HCT116 (cell line): Measurements from ENCODE around the gene SMIM28.

Experiments used
- ELF1 ChIP-seq: IDR thresholded peaks from 2 replicates; pipeline ENCODE4 v1.6.1; 2012; ENCODE audit warnings: low read depth, borderline replicate concordance
- EZH2 ChIP-seq: fragments of 200-600 bp; sonication (generic); IDR thresholded peaks from 2 replicates; pipeline ENCODE4 v1.6.1; 2017; ENCODE audit warnings: antibody characterized with exemption, mixed run types
- EZH2phosphoT487 ChIP-seq: fragments of 200-600 bp; IDR thresholded peaks from 2 replicates; pipeline ENCODE4 v1.6.1; 2018; ENCODE audit warnings: antibody characterized with exemption, borderline replicate concordance
- POLR2A ChIP-seq: IDR thresholded peaks from 2 replicates; pipeline ENCODE4 v1.7.0; 2011; ENCODE audit warnings: borderline replicate concordance; ENCODE audit not compliant: insufficient read depth, insufficient read length; ENCODE audit errors: extremely low read depth
- RAD21 ChIP-seq: IDR thresholded peaks from 2 replicates; pipeline ENCODE4 v1.6.1; 2012; ENCODE audit warnings: low read depth, mild to moderate bottlenecking
- SIN3A ChIP-seq: IDR thresholded peaks from 2 replicates; pipeline ENCODE4 v1.6.1; 2012; ENCODE audit warnings: low read depth
- TF ChIP-seq, protein P1 (sequence below), 3 experiments: fragments of 200-600 bp in 1 of 3; sonication (generic) in 1 of 3; IDR thresholded peaks in 2 of 3; conservative IDR thresholded peaks in 1 of 3; 2 replicates each; pipeline ENCODE4 v1.5.1; 2012 to 2017; ENCODE audit warnings: low read depth in 2 of 3, low read length in 2 of 3, antibody characterized with exemption in 1 of 3, borderline replicate concordance in 1 of 3, control low read depth in 1 of 3, mild to moderate bottlenecking in 1 of 3, mixed read lengths in 1 of 3, mixed run types in 1 of 3, moderate library complexity in 1 of 3; ENCODE audit not compliant: insufficient read depth in 1 of 3
- TF ChIP-seq, protein P2 (sequence below): IDR thresholded peaks from 2 replicates; pipeline ENCODE4 v1.6.1; 2012; ENCODE audit warnings: low read depth
- TF ChIP-seq, protein P3 (sequence below): IDR thresholded peaks from 2 replicates; pipeline ENCODE4 v1.6.1; 2012
- TF ChIP-seq, protein P4 (sequence below): IDR thresholded peaks from 2 replicates; pipeline ENCODE4 v1.6.1; 2011; ENCODE audit warnings: mild to moderate bottlenecking, low read length, moderate library complexity; ENCODE audit not compliant: insufficient replicate concordance; ENCODE audit errors: extremely low read depth
- TF ChIP-seq, protein P5 (sequence below): IDR thresholded peaks from 2 replicates; pipeline ENCODE4 v1.6.1; 2012

DNA sequence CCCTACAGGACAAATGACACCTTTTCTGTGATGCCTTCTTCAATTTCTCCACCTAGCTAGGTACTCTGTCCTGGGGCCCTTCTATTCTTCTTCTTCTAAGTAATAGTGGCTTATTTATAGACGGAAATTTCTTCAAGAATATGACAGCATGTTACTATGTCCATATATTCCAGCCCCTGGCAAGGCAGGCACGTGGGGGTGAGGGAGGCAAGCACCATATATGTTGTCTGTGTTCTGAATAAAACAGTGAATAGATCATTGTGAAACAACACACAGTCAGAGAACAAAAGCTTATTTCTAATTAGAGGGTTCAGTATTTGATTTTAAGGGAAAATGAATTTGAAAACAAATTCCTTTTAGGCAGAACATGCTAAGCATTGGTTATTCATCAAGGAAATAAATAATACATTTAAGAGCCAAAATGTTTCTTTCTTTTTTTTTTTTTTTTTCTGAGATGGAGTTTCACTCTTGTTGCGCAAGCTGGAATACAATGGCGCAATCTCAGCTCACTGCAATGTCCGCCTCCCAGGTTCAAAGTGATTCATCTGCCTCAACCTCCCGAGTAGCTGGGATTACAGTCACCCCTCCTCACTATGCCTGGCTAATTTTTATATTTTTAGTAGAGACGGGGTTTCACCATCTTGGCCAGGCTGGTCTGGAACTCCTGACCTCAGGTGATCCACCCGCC lies 32.5 kb downstream of the SMIM28 start:
- TF ChIP-seq, protein P1, sequence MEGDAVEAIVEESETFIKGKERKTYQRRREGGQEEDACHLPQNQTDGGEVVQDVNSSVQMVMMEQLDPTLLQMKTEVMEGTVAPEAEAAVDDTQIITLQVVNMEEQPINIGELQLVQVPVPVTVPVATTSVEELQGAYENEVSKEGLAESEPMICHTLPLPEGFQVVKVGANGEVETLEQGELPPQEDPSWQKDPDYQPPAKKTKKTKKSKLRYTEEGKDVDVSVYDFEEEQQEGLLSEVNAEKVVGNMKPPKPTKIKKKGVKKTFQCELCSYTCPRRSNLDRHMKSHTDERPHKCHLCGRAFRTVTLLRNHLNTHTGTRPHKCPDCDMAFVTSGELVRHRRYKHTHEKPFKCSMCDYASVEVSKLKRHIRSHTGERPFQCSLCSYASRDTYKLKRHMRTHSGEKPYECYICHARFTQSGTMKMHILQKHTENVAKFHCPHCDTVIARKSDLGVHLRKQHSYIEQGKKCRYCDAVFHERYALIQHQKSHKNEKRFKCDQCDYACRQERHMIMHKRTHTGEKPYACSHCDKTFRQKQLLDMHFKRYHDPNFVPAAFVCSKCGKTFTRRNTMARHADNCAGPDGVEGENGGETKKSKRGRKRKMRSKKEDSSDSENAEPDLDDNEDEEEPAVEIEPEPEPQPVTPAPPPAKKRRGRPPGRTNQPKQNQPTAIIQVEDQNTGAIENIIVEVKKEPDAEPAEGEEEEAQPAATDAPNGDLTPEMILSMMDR (IDR thresholded peaks at IDR 0.05 in 2 of 3, conservative IDR thresholded peaks at IDR 0.05 in 1 of 3; ENCODE audit: borderline replicate concordance in 1 of 3, insufficient read depth in 1 of 3, low read depth in 2 of 3, low read length in 2 of 3) = no peak
- TF ChIP-seq POLR2A = no peak
- no peak for TF ChIP-seq EZH2
- TF ChIP-seq, protein P2, sequence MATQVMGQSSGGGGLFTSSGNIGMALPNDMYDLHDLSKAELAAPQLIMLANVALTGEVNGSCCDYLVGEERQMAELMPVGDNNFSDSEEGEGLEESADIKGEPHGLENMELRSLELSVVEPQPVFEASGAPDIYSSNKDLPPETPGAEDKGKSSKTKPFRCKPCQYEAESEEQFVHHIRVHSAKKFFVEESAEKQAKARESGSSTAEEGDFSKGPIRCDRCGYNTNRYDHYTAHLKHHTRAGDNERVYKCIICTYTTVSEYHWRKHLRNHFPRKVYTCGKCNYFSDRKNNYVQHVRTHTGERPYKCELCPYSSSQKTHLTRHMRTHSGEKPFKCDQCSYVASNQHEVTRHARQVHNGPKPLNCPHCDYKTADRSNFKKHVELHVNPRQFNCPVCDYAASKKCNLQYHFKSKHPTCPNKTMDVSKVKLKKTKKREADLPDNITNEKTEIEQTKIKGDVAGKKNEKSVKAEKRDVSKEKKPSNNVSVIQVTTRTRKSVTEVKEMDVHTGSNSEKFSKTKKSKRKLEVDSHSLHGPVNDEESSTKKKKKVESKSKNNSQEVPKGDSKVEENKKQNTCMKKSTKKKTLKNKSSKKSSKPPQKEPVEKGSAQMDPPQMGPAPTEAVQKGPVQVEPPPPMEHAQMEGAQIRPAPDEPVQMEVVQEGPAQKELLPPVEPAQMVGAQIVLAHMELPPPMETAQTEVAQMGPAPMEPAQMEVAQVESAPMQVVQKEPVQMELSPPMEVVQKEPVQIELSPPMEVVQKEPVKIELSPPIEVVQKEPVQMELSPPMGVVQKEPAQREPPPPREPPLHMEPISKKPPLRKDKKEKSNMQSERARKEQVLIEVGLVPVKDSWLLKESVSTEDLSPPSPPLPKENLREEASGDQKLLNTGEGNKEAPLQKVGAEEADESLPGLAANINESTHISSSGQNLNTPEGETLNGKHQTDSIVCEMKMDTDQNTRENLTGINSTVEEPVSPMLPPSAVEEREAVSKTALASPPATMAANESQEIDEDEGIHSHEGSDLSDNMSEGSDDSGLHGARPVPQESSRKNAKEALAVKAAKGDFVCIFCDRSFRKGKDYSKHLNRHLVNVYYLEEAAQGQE = no peak
- TF ChIP-seq, protein P3, sequence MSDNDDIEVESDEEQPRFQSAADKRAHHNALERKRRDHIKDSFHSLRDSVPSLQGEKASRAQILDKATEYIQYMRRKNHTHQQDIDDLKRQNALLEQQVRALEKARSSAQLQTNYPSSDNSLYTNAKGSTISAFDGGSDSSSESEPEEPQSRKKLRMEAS = no peak
- no peak for TF ChIP-seq EZH2phosphoT487
- no peak for TF ChIP-seq RAD21
- no peak for TF ChIP-seq SIN3A
- no peak for TF ChIP-seq ELF1
- TF ChIP-seq, protein P4, sequence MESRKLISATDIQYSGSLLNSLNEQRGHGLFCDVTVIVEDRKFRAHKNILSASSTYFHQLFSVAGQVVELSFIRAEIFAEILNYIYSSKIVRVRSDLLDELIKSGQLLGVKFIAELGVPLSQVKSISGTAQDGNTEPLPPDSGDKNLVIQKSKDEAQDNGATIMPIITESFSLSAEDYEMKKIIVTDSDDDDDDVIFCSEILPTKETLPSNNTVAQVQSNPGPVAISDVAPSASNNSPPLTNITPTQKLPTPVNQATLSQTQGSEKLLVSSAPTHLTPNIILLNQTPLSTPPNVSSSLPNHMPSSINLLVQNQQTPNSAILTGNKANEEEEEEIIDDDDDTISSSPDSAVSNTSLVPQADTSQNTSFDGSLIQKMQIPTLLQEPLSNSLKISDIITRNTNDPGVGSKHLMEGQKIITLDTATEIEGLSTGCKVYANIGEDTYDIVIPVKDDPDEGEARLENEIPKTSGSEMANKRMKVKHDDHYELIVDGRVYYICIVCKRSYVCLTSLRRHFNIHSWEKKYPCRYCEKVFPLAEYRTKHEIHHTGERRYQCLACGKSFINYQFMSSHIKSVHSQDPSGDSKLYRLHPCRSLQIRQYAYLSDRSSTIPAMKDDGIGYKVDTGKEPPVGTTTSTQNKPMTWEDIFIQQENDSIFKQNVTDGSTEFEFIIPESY = no peak
- TF ChIP-seq, protein P5, sequence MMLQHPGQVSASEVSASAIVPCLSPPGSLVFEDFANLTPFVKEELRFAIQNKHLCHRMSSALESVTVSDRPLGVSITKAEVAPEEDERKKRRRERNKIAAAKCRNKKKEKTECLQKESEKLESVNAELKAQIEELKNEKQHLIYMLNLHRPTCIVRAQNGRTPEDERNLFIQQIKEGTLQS = no peak
